GM19455 (cell line): ENCODE data around the gene SEMA4D.

Source experiments
- ATAC-seq: cut with Tn5 transposase; IDR thresholded peaks from one replicate; pipeline ENCODE4 v1.9.1; 2021; ENCODE audit not compliant: unreplicated experiment

The SEMA4D gene

DNA sequence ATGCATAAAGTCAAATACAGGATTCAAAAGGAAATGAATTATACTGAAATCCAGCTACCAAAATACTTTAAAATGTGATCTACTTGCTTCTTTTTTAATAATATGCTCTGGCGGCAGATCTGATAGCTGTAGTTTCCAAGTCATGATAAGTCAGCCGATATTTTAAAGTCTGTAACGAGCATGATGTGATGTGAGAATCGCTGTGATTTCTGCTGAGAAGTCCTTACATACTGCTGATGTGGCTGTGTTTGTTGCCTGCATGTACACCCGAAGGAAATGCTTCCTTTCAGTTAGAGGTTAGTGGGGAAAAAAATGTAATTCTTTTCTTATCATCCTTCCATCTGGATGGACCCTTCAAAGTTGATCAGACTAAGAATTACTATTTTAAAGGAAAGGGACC is 4.8 kb upstream of the SEMA4D start:
- ATAC-seq = no peak

DNA sequence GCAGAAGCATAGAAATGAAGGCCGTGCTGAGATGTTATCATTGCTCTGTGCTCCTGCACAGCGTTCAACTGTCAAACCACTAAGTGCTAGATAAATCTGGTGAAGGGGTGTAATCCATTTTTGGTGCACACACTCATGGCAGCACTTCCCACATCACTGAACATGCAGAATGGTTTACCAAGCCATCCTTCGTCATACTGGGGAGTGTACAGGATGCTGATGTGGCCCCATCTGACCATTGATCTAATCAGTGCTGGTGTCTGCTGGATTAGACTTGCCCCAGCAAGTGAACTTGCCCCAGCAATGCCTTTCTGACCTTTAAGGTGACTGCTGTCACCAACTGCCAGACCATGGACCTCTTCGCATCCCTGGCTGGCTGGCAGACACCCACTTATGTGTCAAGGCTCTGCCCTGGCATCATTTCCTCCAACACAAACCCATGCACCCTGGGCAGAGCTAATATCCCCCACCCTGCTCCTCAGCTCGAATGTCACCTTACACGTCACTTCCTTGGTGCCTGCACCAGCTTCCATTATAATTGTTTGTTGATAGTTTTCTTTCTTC is 4.2 kb upstream of the SEMA4D start:
- no peak for ATAC-seq

DNA sequence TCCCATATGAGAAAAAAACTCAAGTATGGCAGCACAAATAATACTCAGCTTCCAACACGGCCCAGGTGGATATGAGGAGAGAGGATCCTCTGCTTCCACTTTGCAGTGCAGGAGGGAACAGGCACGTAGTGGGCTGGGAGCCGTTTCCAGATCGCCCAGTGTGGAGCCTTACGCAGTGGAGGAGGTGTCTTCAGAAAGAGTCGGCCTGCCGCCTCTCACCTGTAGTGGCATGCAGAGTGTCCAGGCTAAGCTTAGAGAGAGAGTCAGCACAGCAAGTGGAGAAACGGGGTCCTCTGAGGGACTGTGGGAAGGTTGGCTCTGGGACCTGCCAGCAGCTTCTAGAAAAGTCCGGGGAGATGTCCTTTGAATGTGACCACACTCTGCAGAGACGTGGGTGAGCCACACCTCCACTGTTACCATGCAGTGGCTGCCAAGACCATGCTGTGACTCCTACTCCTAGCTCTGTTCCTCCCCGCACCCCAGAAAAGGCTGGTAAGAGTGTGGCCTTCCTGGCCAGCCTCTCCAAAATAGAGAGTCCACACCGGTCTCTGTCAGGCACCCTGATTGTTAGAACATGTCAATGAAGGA is 3.5 kb upstream of the SEMA4D start:
- ATAC-seq = no peak

DNA sequence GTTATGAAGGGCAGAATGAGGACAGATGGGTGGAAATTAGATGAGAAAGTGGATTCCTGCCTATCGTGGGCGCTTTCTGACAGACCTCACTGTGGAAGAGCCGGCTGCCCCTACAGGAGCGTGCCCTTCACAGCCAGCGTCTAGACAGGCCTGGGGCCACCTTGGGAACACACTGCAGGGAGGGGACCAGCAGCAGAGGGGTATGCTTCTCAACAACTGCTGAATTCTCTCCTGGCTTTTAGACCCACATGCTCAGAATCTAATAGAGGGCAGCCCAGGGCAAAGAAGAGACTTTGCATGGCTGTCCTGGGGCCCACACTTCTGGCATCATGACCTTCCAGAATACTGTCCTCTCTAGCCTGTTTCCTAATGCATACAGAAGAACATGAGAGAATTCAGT is 2.1 kb upstream of the SEMA4D start:
- no peak for ATAC-seq

DNA sequence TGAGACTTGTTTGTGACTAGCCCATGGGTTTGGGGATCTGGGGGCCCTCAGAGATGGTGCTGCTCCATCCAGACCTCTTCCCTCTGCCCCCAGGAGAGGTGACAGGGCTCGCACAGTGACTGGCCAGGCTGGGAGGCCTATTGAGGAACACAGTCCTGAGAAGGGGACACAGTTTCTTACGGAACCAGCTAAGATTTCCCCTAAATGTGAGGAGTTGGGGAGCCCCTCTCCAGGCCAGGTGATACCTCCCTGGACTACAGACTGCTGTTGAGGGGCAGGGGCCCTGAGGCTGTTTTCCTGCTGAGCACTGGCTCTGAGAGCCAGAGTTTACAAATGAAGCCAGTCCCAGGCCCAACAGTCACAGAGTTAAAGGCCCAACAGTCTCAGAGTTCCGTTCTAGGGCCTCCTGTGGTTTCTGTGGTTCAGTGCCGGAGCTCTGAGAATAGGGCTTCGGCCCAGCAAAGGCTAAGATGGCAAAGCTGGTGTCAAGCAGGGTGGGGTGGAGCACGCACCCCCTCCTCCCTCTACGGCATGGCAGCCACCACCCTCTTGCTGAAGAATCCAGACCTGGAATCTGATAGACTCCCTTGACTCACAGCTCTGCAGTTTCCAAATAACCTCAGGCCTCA is 1.1 kb upstream of the SEMA4D start:
- ATAC-seq = no peak

DNA sequence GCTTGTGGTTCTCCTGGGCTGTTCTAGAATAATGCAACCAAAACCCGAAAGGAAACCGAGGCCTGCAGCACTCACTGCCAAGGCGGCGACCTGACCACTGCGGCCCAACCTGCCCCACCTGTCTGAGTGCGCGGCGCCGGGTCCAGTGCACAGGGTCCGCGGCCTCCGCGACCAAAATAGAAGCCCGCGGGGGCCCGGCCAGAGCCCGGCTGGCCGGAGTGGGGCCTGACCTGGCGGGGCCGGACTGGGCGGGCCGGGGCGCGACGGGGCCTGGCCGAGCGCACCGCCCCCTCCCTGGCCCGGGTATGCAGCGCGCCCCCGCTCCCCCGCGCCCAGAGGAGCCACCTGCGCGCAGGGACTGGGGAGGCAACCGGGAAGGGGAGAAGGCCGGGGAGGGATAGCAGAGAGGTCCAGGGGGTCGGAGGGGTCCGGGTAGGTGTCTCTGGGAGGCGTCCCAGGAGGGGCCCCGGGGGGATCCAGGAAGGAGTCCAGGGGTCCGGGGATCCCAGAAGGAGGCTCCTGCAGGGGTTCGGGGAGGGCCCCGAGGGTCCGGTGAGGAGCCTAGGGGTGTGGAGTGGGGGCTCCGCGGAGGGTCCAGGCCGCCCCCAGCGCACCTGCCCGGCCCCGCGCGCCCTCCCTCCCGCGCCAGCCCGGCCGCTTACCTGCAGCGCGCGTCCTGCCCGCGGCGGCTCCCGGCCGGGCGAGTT is 503 bp downstream of the SEMA4D start:
- peak; percentile 42 for ATAC-seq

DNA sequence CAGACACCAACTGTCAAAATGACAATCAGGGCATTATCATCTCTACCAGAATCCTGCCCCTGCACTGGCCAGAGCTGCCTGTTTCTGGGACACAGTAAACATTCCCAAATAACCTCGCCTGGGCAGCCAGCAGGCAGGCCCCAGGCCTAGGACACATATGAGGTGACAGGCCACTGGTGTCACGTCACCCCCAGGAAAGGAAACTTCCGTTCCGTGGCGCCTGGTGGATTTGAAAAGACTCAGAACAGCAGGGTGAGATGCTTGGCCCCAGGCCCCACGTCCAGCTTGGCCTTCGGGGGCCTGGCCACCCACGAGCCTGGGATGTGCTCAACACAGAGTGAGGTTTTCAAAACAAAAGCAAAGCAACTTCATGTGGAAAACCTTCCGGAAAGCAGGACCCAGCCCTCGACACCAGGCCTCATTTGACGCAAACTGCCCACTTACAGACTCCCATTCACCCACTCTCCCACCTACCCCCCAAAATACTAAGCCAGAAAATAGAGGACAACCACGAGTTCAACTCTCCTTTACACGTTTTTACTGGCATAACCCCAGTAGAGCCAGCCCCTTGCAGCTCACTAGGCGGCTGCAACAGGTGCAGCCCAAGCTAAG is 1.2 kb downstream of the SEMA4D start:
- no peak for ATAC-seq

DNA sequence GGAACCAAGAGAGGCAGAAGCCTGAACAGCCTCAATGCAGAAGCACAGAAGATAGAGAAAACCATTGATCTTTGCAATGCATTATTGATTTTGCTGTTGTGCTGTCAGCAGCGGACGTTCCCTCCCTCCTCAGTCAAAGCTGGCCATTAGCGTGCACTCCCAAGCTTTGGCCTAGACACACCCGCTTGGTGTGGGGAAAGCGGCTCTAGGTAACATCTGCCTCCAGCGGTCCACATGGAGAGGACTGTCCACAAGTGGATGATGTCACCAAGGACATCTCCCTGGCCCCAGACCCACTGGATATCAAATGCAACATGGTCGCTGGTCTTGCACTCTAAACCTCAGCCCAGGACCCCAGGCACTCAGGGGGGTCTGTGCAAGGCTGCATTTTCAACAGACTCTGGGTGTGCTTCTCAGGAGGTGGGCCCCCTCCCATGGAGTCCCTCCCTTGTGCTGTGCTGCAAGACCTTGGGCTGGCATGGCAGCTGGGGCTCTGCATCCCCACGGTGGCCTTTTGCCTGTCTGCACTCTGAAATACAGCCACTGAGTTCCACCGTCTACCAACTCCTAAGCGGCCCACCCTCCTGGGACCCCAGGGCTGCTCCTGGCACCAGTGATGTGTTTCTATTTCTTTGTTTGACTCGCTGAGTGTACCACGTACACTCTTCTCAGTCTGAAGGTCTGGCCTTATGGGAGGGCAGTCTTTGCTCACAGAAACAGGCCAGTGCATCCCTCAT is 1.9 kb downstream of the SEMA4D start:
- ATAC-seq = no peak

DNA sequence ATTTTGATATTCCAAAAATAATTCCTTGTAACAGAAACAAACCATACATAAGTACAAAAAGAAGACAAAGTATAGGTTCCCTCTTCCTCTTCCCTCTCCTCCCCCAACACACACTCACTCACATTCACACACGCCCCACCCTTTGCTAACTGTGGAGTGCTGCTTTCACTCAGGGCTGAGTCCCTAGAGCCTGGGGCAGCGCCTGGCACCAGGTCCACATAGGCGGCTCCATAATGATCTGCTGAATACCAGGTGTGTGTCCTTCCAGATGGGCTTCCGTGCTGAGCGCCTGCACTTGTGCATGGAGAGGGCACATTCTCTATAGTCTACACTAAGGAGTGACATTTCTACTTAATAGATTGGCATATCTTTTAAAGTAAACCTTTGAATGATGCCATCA is 3.7 kb downstream of the SEMA4D start:
- ATAC-seq = no peak

DNA sequence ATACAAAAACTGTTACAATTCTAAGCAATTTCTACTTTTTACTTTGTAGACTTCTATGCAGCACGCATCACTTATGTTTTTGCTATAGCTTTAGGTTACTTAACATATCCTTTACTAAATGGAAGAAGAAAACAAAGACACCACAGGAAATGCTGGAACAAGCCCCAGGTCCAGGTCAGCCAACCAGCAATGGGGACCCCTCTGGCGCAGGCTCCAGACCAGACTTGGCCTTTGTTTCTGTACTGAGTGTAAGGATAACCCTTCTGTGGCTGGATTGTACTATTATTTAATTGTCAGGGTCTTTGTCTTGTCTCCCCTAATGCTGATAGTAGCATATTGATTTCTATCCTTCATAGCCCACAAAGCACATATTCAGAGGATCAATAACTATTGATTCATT is 4.2 kb downstream of the SEMA4D start:
- ATAC-seq = no peak

DNA sequence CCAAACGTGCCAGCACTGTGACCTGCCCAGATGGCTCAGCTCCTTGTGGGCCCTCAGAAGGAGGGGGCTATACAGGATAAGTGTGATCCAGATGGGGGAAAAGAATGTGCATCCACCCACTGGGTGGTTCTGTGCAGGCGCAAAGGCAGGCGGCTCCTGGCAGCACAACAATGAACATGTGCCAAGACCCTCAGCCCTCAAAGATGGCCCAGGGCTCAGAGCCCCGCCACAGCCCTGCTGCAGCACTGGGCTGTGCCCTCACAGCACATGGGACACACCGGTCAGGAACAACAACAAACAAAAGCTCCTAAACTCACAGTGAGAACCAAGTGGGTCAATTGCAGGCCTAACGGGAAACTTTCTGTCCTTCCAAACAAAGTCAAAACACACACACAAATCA is 4.7 kb downstream of the SEMA4D start:
- no peak for ATAC-seq

DNA sequence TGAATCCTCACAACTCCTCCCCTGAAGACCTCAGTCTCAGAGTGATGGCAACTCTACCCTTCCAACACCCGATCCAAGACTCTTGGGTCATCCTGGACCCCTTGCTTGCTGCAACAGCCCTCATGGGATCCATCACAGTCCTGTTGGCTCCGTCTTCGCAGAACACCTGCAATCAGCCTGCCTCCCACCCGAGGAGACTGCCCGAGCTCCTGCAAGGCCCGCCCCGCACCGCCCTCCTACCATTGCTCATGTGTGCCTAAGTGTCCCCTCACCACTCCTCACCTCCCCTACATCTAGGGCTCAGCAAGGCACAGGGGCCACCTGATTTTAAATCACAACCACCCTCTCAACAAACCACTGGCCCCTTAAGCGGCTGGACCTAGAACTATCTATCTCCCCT is 5.3 kb downstream of the SEMA4D start:
- no peak for ATAC-seq

DNA sequence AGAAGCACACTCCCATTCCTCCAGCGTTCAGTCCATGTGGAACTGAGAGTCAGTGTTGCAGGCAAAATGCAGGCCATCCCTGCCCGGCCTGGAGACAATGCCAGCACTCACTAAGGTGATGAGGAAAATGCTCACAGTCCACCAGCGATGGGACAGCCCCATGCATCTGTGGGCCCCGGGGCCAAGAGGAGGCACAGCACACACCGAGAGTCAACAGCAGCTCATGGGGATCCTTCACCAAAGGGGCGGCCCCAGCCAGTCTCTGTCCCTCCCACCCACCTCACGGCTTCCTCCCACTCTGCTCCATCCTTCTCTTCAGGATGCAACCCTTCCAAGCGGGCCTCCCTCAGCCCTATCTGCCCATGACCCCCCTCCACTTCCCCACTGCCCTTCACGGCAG is 6.2 kb downstream of the SEMA4D start:
- ATAC-seq = no peak

DNA sequence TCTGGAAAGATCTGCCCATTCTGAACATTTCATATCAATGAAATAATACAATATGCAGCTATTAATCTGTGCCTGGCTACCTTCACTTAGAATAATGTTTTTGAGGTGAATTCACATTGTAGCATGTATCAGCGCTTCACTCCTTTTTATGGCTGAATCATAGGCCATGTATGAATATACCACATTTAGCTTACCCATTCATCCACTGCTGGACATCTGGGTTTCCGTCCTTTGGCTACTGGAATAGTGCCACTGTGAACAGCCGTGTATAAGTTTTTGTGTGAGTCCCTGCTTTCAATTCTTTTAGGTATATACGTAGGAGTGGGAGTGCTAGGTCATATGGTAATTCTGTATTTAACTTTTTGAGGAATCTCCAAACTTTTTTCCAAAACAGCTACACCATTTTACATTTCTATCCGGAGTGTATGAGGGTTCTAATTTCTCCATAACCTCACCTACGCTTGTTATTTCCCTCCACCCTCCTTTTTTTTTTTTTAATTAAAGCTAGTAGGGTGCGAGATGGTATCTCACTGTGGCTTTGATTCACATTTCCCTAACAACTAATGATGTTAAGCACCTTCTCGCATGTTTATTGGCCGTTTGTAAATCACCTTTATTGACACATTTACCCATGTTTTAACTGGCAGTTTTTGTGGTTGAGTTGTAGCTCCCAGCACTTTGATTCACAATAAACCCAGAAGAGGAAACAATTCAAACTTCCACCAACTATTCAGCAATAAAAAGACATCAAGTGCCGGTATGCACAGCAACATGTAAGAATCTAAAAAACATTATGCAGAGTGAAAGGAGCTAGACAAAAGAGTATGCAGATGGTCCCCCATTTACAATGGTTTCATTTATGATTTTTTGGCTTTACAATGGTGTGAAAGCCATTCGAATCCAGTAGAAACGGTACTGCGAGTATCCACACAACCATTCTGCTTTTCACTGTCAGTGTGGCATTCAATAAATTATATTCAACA is 8.1 kb downstream of the SEMA4D start:
- no peak for ATAC-seq

DNA sequence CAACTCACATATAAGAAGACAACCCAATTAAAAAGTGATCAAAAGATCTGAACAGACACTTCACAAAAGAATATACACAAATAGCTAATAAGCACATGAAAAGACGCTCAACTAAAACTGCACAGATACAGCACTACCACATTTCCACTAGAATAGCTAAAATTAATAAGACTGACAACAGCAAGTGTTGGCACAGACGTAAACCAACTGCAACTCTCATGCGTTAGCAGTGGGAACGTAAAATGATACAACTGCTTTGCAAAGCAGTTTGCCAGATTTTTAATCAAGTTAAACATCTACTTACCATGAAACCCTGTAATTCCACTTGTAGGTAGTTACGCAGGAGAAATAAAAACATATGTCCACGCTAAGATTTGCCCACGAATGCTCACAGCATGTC is 9.0 kb downstream of the SEMA4D start:
- no peak for ATAC-seq

DNA sequence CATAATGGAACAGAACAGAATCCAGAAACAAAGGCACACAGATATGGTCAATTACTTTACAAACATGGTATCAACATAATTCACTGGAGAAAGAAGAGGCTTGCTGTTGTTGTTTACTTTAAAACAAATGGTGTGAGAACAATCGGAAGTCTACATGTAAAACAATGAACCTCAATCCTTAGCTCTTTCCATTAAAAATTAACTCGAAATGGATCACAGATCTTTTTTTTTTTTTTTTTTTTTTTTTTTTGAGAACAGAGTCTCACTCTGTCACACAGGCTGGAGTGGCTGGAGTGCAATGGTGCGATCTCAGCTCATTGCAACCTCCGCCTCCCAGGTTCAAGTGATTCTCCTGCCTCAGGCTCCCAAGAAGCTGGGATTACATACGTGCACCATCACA is 9.8 kb downstream of the SEMA4D start:
- ATAC-seq = no peak

DNA sequence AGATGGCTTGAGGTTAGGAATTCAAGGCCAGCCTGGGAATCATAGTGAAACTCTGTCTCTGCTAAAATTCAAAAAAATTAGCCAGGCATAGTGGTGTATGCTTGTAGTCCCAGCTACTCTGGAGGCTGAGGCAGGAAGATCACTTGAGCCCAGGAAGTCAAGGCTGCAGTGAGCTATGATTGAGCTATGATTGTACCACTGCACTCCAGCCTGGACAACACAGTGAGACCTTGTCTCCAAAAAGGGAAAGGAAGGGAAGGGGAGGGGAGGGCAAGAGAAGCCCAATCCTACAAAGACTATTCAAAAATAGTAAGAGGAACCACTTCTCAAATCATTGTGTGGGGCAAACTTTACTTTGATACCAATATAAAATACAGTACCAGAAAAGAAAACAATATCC is 11.2 kb downstream of the SEMA4D start:
- ATAC-seq = no peak

DNA sequence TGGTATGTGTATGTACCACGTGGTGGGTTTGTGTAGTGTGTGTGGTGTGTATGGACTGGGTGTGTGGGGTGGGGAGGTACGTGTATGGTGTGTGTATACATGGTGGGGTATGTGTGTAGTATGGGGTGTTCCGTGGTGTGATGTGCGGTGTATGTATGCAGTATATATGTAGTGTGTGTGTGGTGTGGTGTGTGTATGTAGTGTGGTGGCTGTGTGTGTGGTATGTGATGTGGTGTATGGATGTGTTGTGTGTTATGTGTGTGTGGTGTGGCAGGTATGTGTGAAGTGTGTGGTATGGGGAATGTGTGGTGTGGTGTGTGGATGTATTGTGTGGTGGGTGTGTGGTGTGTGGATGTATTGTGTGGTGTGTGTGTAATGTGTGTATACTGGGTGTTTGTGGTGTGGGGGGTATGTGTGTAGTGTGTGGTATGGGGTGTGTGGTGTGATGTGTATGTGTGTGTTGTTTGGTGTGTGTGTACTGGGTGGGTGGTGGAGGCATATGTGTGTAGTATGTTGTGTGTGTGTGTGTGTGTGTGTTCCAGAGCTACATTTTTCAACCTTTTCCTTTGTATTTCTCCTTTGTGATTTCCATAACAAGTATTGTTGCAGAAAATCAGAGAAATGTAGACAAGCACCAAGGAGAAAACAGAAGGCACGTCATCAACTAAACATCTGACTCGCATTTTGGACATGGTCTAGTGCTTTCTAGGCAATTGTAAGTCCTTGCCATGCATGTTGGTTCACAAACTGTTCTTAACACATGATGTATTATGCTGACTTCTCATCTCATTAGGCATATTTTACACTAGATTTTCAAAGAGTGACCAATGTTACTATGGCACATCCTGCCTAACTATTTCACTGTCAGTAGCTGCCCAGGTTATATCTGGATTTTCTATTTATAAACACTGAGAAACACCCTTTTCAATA is 13.2 kb downstream of the SEMA4D start:
- no peak for ATAC-seq
